ENCODE results near the gene WASL. TPM values are rescaled to one million over a fixed set of nuclear protein-coding genes. Genes with fewer than 3 reads are reported as not detected.
"Not testable (repeated sequence)": the region's sequence is repeated elsewhere in the genome, so short reads cannot be mapped to it uniquely, and the experiment has no call there.

WASL gene
- total RNA-seq, 1 donor from 2014 or later, result 10.2 TPM

- no peak for DNase-seq (ENCODE audit: low read depth, low spot score)
Measured at GRCh38 chr7:123661765-123662164, 87.0 kb downstream of the WASL start.

DNA sequence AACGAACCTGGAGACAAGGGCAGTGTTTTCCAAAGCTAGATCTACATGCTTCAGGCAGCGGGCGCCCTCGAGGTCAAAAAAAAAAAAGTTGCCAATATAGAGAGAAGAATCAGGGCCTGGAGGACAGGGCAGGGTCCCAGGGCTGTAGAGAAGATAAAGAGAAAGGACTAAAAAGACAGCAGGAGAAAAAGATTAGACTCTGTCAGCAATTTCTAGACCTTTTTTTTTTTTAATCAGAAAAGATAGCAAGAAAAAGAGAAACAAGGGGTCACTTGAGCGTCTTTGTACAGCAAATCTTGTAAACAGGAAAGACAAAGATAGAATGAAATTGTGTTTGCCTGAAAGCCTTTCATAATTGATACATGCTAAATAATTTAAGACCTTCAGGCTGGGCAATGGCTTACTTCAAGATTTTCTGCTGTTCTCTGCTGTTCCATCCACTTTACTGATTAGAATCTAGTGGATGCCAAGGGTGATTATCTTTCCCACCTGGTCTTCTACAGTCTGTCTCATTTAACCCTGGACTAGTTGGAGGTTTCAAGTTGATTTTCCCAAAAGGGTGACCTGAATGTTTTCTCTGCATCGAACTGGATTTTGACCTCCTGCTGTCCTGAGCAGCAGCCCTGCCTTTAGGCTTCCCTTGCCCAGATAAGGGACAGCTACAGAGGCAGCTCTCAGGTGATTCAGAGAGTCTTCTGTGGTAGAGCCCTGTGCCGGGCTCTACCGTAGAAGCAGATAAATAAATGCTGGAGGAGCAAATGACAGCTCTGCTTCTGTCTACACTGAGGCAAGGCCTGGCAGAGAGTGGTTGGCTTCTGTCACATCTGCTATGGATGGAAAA lies 88.1 kb downstream of the WASL start:
- no peak for DNase-seq (ENCODE audit: low read depth, low spot score)

GRCh38 chr7:123658023-123658422 lies 90.8 kb downstream of the WASL start:
- no peak for DNase-seq (ENCODE audit: low read depth, low spot score)

- no peak for DNase-seq (ENCODE audit: low read depth, low spot score)
Measured at GRCh38 chr7:123657304-123657685, 91.5 kb downstream of the WASL start.

DNA sequence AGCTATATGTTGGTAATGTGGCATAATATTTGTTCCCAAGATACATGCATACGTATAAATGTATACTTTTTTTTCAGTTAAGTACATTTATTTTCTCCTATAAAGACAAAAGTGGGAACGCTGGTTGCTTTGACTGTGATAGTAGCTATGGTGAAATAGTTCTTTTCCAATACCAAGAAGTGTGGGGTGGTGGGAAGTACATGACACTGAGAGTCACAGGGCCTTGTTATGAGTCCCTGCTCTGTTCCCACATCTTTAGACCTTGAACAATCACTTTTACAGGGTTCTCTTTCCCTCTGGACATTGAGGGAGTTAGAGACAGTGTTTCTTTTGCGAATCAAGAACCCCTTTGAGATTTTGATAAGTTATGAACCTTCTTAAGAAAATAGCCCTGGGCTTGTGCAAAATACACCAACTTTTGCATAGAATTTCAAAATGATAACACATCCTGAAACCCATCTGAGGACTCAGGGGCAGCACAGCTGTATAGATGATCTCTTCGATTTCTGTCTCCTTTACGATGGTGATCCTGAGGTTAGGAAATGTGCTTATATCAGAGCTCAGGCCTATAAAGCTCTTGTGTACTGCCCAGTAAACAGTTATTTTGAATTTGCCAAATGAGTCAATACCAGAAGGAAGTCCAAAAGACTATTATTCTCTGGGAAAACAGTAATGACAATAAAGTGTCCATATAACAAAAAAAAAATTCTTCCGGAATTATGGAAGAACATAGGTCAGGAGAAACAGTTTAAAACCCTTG lies 92.1 kb downstream of the WASL start:
- DNase-seq (ENCODE audit: low read depth, low spot score), result no peak

DNA sequence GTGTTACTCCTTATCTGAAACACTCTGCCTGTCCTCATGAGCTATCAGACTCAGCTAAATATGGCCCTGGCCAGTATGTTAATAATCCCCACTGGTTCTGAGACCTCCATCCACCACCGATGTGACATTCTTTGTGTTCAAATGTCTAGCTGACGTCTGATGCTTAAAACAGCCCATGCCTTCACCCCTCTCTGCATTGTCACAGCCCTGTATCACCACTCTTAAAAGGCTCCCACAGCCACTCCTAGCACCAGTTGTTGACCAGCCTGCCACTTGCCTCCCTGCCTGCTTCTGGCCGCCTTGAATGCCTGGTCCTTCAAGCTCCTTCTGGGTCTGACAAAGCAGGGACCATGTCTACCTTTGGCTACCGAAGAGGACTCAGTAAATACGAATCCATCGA lies 93.2 kb downstream of the WASL start, which contains the start of gene LMOD2:
TSS of gene LMOD2 (plus strand) at position 253 of the 400 bp plus-strand sequence. CDS start at position 351, 98 bp downstream.
- DNase-seq (ENCODE audit: low read depth, low spot score), result no peak

DNA sequence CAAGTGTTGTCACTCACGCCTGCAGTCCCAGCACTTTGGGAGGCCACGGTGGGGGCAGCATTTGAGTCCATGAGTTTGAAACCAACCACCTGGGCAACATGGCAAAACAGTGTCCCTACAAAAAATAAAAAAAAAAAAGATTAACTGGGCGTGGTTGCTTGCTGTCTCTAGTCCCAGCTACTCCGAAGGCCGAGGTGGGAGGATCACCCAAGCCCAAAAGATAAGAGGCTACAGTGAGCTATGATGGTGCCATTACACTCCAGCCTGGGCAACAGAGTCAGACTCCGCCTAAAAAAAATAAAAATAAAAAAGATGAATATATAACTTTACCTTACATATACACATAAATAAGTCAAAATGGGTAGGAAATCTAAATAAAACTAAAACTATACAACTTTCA lies 95.6 kb downstream of the WASL start:
- DNase-seq (ENCODE audit: low read depth, low spot score), result no peak

GRCh38 chr7:123652406-123652805 lies 96.4 kb downstream of the WASL start:
- no peak for DNase-seq (ENCODE audit: low read depth, low spot score)

DNA sequence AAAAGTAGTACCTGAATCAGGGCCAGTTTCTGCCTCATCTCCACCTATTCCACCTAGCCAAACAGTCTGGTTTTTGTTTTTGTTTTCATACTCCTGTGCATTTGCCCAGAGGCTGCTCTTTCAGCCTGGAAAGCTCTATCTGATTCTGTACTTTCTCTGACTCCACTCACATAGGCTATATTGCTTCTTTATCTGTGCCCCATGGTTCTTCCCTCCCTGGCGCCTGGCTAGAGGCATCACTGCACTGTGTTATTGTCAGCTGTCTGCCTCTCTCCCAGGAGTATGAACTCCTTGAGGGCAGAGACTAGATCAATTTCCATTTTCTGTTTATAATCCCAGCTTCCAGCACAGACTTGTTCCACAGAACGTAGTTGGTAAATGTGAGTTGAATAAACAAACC lies 98.2 kb downstream of the WASL start:
- DNase-seq (ENCODE audit: low read depth, low spot score), result no peak

DNA sequence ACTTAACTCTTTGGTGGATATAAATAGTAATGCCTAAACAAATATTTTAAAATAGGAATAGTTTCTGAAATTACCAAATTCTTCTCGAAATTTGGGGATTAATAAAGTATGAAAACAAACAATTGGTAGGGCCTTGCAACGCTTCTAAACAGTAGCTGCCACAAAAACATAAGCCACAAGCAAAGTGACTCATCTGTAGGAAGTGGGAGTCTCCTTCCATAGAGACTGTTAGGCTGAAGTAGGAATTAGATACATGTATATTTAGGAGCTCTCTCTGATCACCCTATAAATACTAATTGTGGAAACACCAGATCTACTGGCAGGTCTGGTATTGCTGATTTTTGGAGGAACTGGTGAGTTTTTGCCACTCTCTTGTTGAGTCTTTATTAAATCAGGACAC lies 98.8 kb downstream of the WASL start:
- no peak for DNase-seq (ENCODE audit: low read depth, low spot score)

- no peak for DNase-seq (ENCODE audit: low read depth, low spot score)
Measured at GRCh38 chr7:123647106-123647730, 101.6 kb downstream of the WASL start.

DNA sequence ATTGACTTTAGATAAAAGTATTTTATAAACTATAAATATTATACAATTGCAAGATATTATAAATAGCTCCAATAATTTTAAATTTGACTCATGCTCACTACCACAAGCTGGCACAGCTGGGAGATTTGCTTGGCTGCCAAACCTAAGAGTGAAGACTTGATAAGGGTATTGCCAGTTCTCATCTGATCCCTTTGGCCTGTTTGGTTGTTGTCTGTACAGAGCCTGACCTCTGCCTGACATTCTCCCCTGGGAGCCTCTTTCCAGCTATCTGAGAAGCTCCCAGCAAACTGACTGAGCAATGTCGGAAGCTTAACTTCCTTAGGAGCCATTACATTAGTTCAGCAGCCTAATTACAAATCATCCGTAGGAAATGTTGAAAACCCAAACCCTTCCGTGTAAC lies 103.3 kb downstream of the WASL start:
- DNase-seq (ENCODE audit: low read depth, low spot score), result no peak

DNA sequence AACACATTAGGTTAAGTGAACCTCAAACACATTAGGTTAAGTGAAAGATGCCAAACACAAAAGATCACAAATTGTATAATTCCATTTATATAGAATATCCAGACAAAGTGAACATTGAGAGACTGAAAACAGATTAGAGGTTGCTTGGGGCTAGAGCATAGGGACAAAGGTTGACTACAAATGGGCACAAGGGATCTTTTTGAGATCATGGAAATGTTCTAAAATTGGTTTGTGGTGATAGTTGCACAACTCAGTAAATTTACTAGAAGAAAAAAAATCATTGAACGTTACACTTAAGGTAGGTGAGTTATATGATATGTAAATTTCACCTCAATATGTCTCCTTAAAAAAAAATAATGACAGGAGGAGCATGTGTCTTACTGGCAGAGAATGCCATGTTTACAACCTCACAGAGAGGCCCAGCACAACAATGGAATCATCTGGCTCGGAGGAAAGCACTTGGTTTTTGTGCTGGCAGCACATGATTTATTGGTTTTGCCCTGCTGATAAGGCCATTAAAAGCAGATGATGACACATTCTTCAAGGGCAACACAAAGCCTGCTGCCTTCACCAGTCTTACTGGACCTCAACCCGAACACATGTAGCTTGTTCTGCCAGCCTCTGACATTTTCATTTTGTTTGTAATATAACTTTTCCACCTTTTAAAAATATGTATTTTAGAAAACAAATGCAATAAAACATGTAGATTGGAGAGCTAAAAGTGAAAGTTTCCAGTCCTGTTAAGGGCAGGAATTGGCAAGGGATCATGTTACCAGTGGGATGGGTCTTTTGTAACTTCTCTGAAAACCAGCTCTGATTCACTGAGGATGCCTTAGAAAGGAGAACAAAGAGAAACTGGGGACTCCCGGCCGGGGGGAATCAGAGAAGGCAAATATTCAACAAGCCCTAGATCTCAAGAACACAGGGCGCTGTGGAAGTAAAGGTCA lies 105.0 kb downstream of the WASL start:
- DNase-seq (ENCODE audit: low read depth, low spot score), result peak; percentile 75

DNA sequence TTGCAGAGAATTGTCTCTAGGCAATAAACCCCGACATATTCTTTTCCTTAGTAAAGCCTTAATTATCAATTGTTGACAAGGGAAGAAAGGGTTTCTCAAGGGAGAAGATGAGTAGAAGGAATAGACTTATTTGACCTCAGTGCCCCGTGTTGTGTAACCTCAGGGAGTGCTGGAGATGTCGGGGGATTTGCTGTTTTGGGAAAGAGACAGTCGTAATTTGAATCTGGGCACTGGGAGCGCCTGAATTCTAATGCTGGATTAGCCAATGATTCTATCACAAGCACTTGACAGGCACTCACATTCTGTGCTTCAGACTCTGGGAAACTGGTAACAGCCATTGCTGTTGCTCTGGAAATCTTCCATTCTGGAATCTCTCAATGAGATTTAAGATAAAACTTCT lies 106.9 kb downstream of the WASL start:
- DNase-seq (ENCODE audit: low read depth, low spot score), result no peak

- no peak for DNase-seq (ENCODE audit: low read depth, low spot score)
Measured at GRCh38 chr7:123640583-123640982, 108.2 kb downstream of the WASL start.

- no peak for DNase-seq (ENCODE audit: low read depth, low spot score)
Measured at GRCh38 chr7:123639631-123640030, 109.2 kb downstream of the WASL start.

DNA sequence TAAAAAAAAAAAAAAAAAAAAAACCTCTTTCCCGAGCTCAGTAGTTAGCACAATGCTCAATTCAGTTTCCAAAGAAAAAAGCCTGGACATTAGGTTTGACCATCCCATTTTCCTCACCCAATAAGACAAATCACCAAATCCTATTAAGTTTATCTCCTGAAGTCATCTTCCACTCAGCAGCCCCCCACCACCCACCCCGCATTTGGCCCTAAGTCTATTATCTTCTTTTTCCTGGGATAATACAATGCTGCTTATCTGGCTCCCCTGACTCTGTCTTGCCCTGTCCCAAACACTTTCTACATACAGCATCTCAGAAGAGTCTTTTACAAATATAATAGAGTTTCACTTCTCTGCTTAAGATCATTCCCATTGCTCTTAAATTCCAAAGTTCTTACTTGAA lies 110.9 kb downstream of the WASL start:
- no peak for DNase-seq (ENCODE audit: low read depth, low spot score)

- no peak for DNase-seq (ENCODE audit: low read depth, low spot score)
Measured at GRCh38 chr7:123637203-123637602, 111.6 kb downstream of the WASL start.

DNA sequence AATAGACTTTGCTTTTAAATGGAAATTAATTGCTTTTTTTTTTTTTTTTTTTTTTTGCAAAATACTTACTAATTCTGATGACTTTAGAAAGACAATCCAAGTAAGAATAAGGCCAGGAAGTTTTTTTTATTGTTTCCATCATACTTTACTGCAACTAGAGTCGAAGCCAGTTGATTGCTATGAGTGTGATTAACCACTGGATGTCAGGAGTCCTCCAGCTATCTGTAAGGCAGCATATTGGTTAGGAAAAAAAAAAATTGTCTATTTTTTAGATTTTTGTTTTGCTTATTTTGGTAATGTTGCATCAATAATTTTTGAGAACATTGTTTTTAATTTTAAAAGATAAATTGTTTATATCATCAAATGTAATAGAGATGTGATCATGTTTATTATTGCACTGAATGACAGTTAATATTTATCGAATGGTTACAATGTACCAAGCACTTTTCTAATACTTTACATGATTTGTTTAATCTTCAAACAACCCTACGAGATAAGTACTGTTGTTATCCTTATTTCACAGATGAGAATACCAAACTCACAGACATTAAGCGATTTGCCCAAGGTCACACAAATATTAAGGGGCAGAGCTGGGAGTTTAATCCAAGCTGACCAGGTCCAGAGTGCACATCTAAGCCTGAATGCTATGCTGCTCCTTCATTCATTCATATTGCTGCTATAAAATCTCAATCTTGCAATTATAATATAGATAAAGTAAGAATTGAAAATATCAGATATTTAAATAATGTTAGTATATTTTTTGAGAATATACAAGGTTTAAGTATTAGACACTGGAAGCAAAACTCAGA lies 113.0 kb downstream of the WASL start:
- peak; percentile 47 for DNase-seq (ENCODE audit: low read depth, low spot score)

GRCh38 chr7:123634011-123634573 lies 114.7 kb downstream of the WASL start:
- not testable (repeated sequence) for DNase-seq (ENCODE audit: low read depth, low spot score)

Measured in pulmonary artery endothelial cell (primary cell).